OCI-LY3 (cell line): ENCODE data around the gene MAN1B1.
A peak's percentile ranks its signal among the peaks of the same experiment; 100 is the strongest.

Source experiments
- H2AFZ ChIP-seq: fragments of 200-600, 300-600 bp; shearing (Covaris generic); 2 replicates; pipeline ENCODE4 v1.6.0; 2014; ENCODE audit warnings: antibody characterized with exemption, low read depth, low read length
- H3K27ac ChIP-seq: fragments of 200-600, 300-600 bp; sonication (generic); 2 replicates; pipeline ENCODE4 v1.5.1; 2014; ENCODE audit warnings: mild to moderate bottlenecking, low read length, moderate library complexity, mixed read lengths
- H3K27me3 ChIP-seq: fragments of 200-600, 300-600 bp; sonication (generic); 2 replicates; pipeline ENCODE4 v1.6.1; 2014; ENCODE audit warnings: low read depth, low read length, mixed read lengths
- H3K36me3 ChIP-seq: fragments of 200-600, 300-600 bp; sonication (generic); replicated peaks from 2 replicates; pipeline ENCODE3; 2014; ENCODE audit warnings: low read depth, low read length, mixed read lengths
- H3K4me1 ChIP-seq: fragments of 300-600, 200-600 bp; sonication (generic); 2 replicates; pipeline ENCODE4 v1.6.1; 2014; ENCODE audit warnings: low read length, mixed read lengths
- H3K4me2 ChIP-seq: fragments of 200-600, 300-600 bp; sonication (generic); 2 replicates; pipeline ENCODE4 v1.6.1; 2014; ENCODE audit warnings: low read length, mixed read lengths
- H3K4me3 ChIP-seq: fragments of 300-600, 200-600 bp; sonication (generic); 2 replicates; pipeline ENCODE4 v1.5.1; 2014; ENCODE audit warnings: antibody characterized with exemption, mild to moderate bottlenecking, low read length, moderate library complexity
- H3K79me2 ChIP-seq: fragments of 300-600, 200-600 bp; shearing (Covaris generic); 2 replicates; pipeline ENCODE4 v1.6.1; 2014; ENCODE audit warnings: mild to moderate bottlenecking, low read length, mixed read lengths
- H3K9ac ChIP-seq: fragments of 300-600, 200-600 bp; shearing (Covaris generic); 2 replicates; pipeline ENCODE4 v1.6.0; 2014; ENCODE audit warnings: mild to moderate bottlenecking, low read length, moderate library complexity
- H3K9me3 ChIP-seq: fragments of 200-600, 300-600 bp; shearing (Covaris generic); 2 replicates; pipeline ENCODE4 v1.6.1; 2014; ENCODE audit warnings: low read length, mixed read lengths; ENCODE audit not compliant: insufficient read depth
- H4K20me1 ChIP-seq: fragments of 200-600, 300-600 bp; sonication (generic); 2 replicates; pipeline ENCODE4 v1.6.1; 2016; ENCODE audit warnings: low read length, mixed read lengths; ENCODE audit not compliant: insufficient read depth
- CTCF ChIP-seq: fragments of 200-600, 300-600 bp; sonication (generic); IDR thresholded peaks from 2 replicates; pipeline ENCODE4 v1.5.1; 2014; ENCODE audit warnings: antibody characterized with exemption, low read length, low read depth
- EZH2phosphoT487 ChIP-seq: fragments of 200-600 bp; shearing (Covaris generic); IDR thresholded peaks from 2 replicates; pipeline ENCODE4 v1.6.1; 2018; ENCODE audit warnings: antibody characterized with exemption, mixed run types, low read depth

Gene MAN1B1

GRCh38 chr9:137073992-137074399, 12.8 kb upstream of the MAN1B1 start:
- no peaks in the 10 kb centered on the region for H3K27me3 ChIP-seq
- peaks cover 23% of the 10 kb centered on the region for H3K4me1 ChIP-seq
- peaks cover 15% of the 10 kb centered on the region for H4K20me1 ChIP-seq
- peaks cover 7% of the 10 kb centered on the region for H3K36me3 ChIP-seq
- H3K4me3 ChIP-seq = no peak overlapping the region
- H3K27ac ChIP-seq = no peak overlapping the region
- no peak overlapping the region for H2AFZ ChIP-seq
- peaks cover 18% of the 10 kb centered on the region for H3K79me2 ChIP-seq
- H3K4me2 ChIP-seq = no peak overlapping the region
- no peaks in the 10 kb centered on the region for H3K9me3 ChIP-seq
- H3K9ac ChIP-seq = no peak overlapping the region
- TF ChIP-seq EZH2phosphoT487 (no peak), CTCF (no peak)

GRCh38 chr9:137074657-137075274, 12.0 kb upstream of the MAN1B1 start:
- Histone ChIP-seq H3K4me2 (no peak overlapping the region), H3K4me3 (no peak overlapping the region), H3K36me3 (peaks cover 15% of the 10 kb centered on the region), H3K9ac (no peak overlapping the region), H3K4me1 (peaks cover 19% of the 10 kb centered on the region), H3K27ac (no peak overlapping the region), H3K79me2 (peaks cover 10% of the 10 kb centered on the region), H4K20me1 (peaks cover 16% of the 10 kb centered on the region), H3K27me3 (no peaks in the 10 kb centered on the region), H2AFZ (no peak overlapping the region), H3K9me3 (no peaks in the 10 kb centered on the region)
- no peak for TF ChIP-seq EZH2phosphoT487
- TF ChIP-seq CTCF = no peak

GRCh38 chr9:137075275-137075775, 11.5 kb upstream of the MAN1B1 start:
- TF ChIP-seq EZH2phosphoT487 (no peak), CTCF (no peak)
- no peak overlapping the region for H3K4me3 ChIP-seq
- H3K79me2 ChIP-seq = peaks cover 10% of the 10 kb centered on the region
- peaks cover 19% of the 10 kb centered on the region for H3K4me1 ChIP-seq
- H3K27me3 ChIP-seq = no peaks in the 10 kb centered on the region
- H3K9ac ChIP-seq = no peak overlapping the region
- H3K4me2 ChIP-seq = no peak overlapping the region
- H4K20me1 ChIP-seq = peaks cover 19% of the 10 kb centered on the region
- H3K36me3 ChIP-seq = peaks cover 20% of the 10 kb centered on the region
- H3K9me3 ChIP-seq = no peaks in the 10 kb centered on the region
- no peak overlapping the region for H3K27ac ChIP-seq
- H2AFZ ChIP-seq = no peak overlapping the region

GRCh38 chr9:137076636-137077009, 10.2 kb upstream of the MAN1B1 start:
- Histone ChIP-seq H3K79me2 (peaks cover 10% of the 10 kb centered on the region), H3K4me1 (peaks cover 12% of the 10 kb centered on the region), H3K4me2 (peak overlapping the region; percentile 98)

More at GRCh38 chr9:137076636-137077009, 10.2 kb upstream of the MAN1B1 start:
- H4K20me1 ChIP-seq = peaks cover 21% of the 10 kb centered on the region
- peak overlapping the region; percentile 88; the same call in 1 of the 2 replicates for H2AFZ ChIP-seq
- no peaks in the 10 kb centered on the region for H3K9me3 ChIP-seq
- H3K4me3 ChIP-seq = peak overlapping the region; percentile 89
- no peaks in the 10 kb centered on the region for H3K27me3 ChIP-seq
- peaks cover 28% of the 10 kb centered on the region for H3K36me3 ChIP-seq
- H3K9ac ChIP-seq = peak overlapping the region; percentile 75
- no peak for TF ChIP-seq EZH2phosphoT487
- no peak for TF ChIP-seq CTCF
- no peak overlapping the region for H3K27ac ChIP-seq
